Cardiac muscle cell (in vitro differentiated cells and primary cell): ENCODE data around the gene RASA4. TPM values are rescaled to one million over a fixed set of nuclear protein-coding genes. Genes with fewer than 3 reads are reported as not detected.
"Not testable (repeated sequence)": the region's sequence is repeated elsewhere in the genome, so short reads cannot be mapped to it uniquely, and the experiment has no call there.

Source experiments
- DNase-seq, 2 donors: peaks; one replicate each; pipeline versions ENCODE4 v3.0.0 to v3.0.0-alpha.2; 2010 to 2017; ENCODE audit warnings: low read depth in 1 of 2, low spot score in 1 of 2
- H3K27ac ChIP-seq: fragments of 200-600 bp; sonication (generic); 2 replicates; pipeline ENCODE4 v1.5.1; 2016
- H3K27me3 ChIP-seq: fragments of 200-600 bp; sonication (generic); 2 replicates; pipeline ENCODE4 v1.6.0; 2016; ENCODE audit warnings: control low read depth
- H3K36me3 ChIP-seq: fragments of 200-600 bp; sonication (generic); 2 replicates; pipeline ENCODE4 v1.5.1; 2016; ENCODE audit warnings: control low read depth
- H3K4me1 ChIP-seq: fragments of 200-600 bp; sonication (generic); 2 replicates; pipeline ENCODE4 v1.8.1; 2017; ENCODE audit warnings: low read depth, mild to moderate bottlenecking, mixed run types
- H3K4me3 ChIP-seq: fragments of 200-600 bp; sonication (generic); 2 replicates; pipeline ENCODE4 v1.5.1; 2016; ENCODE audit warnings: mild to moderate bottlenecking
- H3K9me3 ChIP-seq: fragments of 200-600 bp; sonication (generic); 2 replicates; pipeline ENCODE4 v1.5.1; 2017; ENCODE audit warnings: low read depth, mild to moderate bottlenecking, control low read depth
- polyA plus RNA-seq: library from polyadenylated mRNA; unstranded; fragments of >200 nt; fragmentation: Nextera tagmentation; extraction: Ambion mirVana; gene quantifications from 2 replicates; pipeline ENCODE4 v1.2.1, GENCODE V29; 2016
- total RNA-seq: library from RNA; depleted of rRNA; stranded (reverse); fragments of >200 nt; gene quantifications from 2 replicates; pipeline ENCODE4 v1.2.3, GENCODE V29; 2016

The RASA4 gene
- 11.7 and 37.1 TPM in 2 replicates for total RNA-seq
- 15.1 and 53.1 TPM in 2 replicates for polyA plus RNA-seq

DNA sequence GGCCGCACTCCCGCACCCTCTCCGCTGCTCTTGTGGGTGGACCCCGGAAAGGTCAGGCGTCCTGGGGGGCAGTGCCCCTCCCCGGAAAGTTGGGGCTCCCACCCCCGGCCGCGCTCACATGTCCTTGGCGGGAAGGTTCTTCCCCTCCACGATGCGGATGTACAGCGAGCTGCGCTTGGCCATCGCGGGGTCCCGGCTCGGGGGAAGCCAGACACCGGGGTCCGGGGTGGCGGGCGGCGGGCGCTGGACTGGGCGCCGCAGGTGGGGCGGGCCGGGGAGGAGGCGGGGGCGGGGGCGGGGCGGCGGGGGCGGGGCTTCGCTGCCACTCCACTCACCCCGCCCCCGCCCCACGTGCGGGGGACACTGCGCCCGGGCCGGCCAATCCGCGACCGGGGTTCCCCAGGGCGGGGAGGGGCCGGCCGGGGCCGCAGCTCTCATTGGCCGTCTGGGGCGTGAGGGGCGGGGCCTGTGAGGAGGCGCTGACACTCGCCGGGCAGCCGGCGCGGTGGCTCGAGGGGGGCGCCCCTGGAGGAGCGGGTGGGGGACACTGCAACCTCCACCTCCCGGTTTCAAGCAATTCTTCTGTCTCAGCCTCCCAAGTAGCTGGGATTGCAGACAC is at the start of gene RASA4:
Gene RASA4 (minus strand): TSS at position 250 of the 619 bp plus-strand sequence. CDS start 67 bp downstream, at position 183.
- not testable (repeated sequence) for H3K4me1 ChIP-seq, H3K9me3 ChIP-seq, H3K36me3 ChIP-seq, H3K27ac ChIP-seq, H3K27me3 ChIP-seq
- peak in 1 of 2 donors; percentile 67 for DNase-seq
- peak within 1 kb of the TSS; percentile 45 for H3K4me3 ChIP-seq

DNA sequence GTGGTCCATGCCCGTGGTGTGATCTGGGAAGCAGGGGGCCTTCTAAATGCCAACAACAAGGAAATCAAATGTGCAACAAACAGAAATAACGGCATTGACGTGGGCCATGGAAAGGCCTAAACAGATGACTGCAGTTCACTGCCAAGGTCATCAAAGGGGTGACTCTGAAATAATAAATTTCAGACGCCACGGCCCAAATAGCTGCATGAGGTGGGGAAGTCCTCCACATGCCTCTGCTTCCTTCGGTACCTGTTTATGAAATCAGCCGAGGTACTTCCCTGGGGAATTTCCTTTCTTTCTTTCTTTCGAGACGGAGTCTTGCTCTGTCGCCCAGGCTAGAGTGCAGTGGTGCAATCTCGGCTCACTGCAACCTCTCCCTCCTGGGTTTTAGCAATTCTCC is 48.2 kb upstream of the RASA4 start:
- not testable (repeated sequence) for H3K4me1 ChIP-seq, H3K4me3 ChIP-seq, DNase-seq, H3K27ac ChIP-seq, H3K27me3 ChIP-seq, H3K36me3 ChIP-seq, H3K9me3 ChIP-seq

DNA sequence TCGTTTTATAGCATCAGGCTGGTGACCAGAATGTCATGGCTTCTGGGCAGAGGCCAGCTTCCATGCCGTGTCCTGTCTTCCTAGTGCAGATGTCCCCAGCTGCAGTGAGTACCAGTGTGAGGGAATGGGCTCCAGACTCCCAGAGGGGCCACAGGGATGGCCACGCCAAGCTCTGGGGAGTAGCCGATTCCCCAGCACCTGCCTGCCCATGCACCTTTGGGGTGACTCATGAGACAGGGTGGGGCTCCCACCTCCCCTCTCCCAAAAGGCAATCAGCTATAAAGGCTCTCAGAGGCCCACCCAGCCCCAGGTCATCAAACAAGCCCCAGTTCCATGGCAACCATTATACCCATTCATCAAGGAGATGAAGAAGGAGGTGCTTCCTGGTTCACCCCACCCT is 33.4 kb upstream of the RASA4 start, which contains the start of gene SPDYE2B:
Gene SPDYE2B (plus strand): TSS at position 396 of the 400 bp plus-strand sequence. CDS start 2,030 bp downstream, outside the sequence.
- H3K27me3 ChIP-seq, H3K36me3 ChIP-seq, H3K9me3 ChIP-seq, H3K4me3 ChIP-seq, H3K27ac ChIP-seq, H3K4me1 ChIP-seq, DNase-seq: not testable (repeated sequence)

DNA sequence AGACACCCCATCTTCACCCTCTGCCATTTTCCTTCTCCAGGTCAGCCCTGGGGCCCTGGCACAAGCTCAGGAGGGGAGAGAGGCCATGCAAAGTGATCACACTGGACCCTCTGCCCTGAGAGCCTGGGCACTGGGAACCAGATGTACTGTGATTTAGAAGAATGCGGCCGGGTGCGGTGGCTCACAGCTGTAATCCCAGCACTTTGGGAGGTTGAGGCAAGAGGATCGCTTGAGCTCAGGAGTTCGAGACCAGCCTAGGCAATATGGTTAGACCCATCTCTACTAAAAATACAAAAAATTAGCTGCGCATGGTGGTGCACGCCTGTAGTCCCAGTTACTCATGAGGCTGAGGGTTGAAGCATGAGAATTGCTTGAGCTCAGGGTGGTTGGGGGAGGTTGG is 31.3 kb upstream of the RASA4 start:
- not testable (repeated sequence) for H3K9me3 ChIP-seq, H3K4me1 ChIP-seq, DNase-seq, H3K27me3 ChIP-seq, H3K4me3 ChIP-seq, H3K27ac ChIP-seq, H3K36me3 ChIP-seq

DNA sequence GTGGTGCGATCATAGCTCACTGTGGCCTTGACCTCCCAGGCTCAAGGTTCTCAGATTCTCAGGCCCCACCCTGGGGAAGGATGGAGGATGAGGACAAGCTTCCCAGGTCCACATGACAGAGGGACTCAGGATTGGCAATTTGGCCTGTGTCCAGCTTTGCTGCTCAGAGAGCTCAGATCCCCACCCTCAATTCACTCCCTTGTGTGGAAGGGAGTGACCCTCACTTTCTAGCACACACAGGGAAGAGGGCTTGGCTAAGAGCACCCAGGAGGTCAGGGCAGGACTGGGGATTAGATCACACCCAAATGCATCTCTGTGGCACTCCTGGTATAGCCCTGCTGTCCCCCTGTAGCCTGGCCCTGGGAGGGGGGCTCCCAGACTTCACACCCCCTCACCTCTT is 26.8 kb upstream of the RASA4 start:
- not testable (repeated sequence) for H3K36me3 ChIP-seq, H3K9me3 ChIP-seq, H3K27me3 ChIP-seq, H3K27ac ChIP-seq, H3K4me1 ChIP-seq, H3K4me3 ChIP-seq, DNase-seq

DNA sequence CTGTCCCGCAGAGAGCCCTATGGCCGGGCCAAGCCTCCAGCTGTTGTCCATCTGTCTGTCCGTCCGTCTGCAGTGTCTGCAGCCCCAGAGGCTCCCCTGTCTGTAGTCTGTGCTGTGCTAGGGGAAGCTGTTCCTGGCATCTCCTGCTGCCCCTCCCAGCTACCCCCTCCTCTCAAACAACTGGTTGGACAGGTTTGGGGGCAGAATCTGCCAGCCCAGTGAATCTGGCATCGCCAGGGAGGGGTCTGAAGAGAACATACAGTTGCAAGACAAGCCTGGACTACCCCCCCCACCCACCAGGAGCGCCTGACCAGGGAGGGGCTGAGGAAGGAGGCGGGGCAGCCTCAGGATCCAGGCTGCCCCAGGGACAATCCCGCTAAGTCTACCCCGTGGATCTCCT is 26.1 kb upstream of the RASA4 start, which contains the start of gene UPK3BL1:
Gene UPK3BL1 (minus strand): TSS at position 101 of the 400 bp plus-strand sequence. CDS start 50 bp downstream, at position 51.
- H3K27ac ChIP-seq, H3K4me3 ChIP-seq: not testable (repeated sequence)

DNA sequence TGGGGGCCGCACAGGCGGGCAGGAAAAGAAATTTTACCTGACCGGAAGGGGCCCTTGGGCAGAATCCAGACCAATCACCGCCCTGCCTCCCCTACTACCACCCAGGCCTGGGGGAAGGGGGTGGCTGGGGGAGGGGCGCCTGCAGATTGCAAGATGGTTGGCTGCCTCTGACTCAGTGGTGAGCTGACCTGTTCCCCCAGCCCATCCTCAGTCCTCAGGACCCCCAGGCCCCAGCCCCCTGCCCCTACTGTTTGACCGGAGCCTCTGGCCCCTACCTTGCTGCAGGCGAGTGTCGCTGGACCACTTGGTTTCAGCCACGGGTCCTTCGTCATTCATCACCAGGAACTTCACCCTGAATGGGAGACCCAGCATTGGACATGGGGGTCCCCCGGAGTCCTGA is 22.3 kb upstream of the RASA4 start:
- H3K27me3 ChIP-seq, DNase-seq, H3K27ac ChIP-seq, H3K4me1 ChIP-seq, H3K9me3 ChIP-seq, H3K36me3 ChIP-seq, H3K4me3 ChIP-seq: not testable (repeated sequence)

More for the DNA sequence above, 26.1 kb upstream of the RASA4 start, which contains the start of gene UPK3BL1:
- not testable (repeated sequence) for DNase-seq, H3K4me1 ChIP-seq, H3K27me3 ChIP-seq, H3K36me3 ChIP-seq, H3K9me3 ChIP-seq

DNA sequence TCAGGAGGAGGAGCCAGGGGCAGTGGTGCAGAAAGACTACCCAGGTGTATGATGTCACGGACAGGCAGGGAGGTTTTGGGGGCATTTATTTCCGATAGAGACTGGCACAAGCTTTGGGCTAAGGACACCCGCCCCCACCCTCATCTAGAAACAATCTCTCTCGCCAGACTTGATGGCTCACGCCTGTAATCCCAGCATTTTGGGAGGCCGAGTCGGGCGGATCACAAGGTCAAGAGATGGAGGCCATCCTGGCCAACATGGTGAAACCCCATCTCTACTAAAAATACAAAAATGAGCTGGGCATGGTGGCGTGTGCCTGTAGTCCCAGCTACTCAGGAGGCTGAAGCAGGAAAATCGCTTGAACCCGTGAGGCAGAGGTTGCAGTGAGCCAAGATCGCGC is 20.4 kb upstream of the RASA4 start:
- H3K9me3 ChIP-seq, H3K36me3 ChIP-seq, H3K4me1 ChIP-seq, H3K27ac ChIP-seq, H3K27me3 ChIP-seq, H3K4me3 ChIP-seq, DNase-seq: not testable (repeated sequence)

DNA sequence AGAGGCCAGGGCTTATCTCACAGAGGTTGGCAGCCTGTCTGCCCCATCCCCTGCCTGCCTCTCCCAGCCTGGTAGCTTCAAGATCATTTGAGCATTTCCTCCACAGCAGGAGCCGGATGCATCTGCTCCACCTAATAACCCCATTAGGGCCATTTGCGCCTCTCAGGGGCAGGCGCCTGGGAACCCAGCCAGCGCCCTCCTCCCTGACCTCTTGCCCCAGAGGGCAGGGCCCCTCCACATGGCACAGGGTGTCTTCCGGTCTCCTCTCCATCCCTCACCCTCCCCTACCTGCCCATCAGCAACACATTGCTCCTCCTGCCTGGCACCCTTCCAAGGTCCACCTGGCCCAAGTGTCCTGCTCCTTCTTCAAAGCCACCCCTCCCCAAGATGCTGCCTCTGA is 18.8 kb upstream of the RASA4 start:
- not testable (repeated sequence) for H3K9me3 ChIP-seq, H3K36me3 ChIP-seq, DNase-seq, H3K27me3 ChIP-seq, H3K4me1 ChIP-seq, H3K27ac ChIP-seq, H3K4me3 ChIP-seq

DNA sequence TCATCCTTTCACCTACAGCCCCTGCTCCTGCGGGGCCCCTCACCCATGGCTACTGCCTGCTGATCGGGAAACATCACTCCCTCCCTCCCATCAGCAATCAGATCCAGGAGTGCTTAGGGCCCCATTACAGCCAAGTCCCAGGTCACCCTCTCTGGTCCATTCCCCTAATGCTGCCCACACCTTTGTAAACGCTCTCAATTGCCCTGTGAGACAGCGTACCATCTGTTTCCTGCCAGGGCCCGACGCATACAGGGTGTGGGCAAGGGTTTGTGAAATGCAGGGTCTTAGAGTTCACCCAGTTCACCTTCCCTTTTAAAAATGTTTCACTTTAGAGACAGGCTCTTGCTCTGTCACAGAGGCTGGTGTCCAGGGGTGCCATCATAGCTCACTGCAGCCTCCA is 17.7 kb upstream of the RASA4 start:
- not testable (repeated sequence) for DNase-seq, H3K4me3 ChIP-seq, H3K9me3 ChIP-seq, H3K4me1 ChIP-seq, H3K27me3 ChIP-seq, H3K36me3 ChIP-seq, H3K27ac ChIP-seq

DNA sequence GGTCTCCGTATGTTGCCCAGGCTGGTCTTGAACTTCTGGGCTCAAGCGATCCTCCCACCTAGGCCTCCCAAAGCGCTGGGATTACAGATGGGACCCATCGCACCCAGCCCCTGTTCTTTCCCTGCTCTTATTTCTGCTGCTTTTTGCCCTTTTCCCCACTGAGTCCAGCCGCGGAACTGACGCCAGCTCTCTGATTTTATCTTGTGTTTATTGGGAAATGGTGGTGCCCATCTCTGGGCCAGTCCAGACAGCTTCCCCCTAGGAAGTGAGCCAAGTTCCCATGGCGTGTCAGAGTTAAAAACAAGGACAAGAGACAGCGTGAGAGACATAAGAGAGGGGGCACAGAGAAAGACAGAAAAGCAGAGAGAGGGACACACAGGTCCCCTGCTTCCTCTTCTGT is 14.1 kb upstream of the RASA4 start:
- not testable (repeated sequence) for H3K4me3 ChIP-seq, H3K4me1 ChIP-seq, H3K27me3 ChIP-seq, DNase-seq, H3K27ac ChIP-seq, H3K9me3 ChIP-seq, H3K36me3 ChIP-seq

DNA sequence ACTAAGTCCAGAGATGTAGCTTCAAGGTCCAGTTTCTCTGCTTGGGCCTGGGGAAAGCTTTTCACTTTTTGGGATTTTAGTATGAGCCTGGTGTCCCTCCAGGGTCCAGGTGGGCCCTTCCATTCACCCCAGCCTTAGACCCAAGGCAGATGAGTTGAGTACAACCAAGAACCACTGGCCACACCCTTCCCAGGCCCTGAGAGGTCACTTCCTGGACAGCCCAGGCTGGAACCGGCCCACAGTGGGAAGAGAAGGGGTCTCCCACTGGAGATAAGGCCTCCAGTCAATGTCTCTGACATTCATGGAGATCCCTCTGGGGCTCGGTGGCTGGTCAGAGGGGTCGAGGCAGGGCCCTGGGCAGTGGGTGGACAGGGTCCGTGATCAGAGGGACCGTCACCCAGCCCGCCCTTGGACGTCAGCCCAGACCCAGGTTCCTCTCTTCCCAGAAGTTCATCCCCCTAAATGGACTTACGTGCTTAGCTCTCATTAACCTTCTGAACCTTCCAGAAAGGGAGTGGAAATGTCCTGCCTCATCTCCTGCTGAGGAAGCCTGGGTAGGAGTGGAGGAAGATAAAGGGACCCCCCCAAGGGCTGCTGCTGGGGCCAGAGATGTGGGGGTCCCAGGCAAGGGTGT is 10.8 kb upstream of the RASA4 start:
- H3K27me3 ChIP-seq, DNase-seq, H3K36me3 ChIP-seq, H3K9me3 ChIP-seq, H3K4me1 ChIP-seq, H3K4me3 ChIP-seq, H3K27ac ChIP-seq: not testable (repeated sequence)

DNA sequence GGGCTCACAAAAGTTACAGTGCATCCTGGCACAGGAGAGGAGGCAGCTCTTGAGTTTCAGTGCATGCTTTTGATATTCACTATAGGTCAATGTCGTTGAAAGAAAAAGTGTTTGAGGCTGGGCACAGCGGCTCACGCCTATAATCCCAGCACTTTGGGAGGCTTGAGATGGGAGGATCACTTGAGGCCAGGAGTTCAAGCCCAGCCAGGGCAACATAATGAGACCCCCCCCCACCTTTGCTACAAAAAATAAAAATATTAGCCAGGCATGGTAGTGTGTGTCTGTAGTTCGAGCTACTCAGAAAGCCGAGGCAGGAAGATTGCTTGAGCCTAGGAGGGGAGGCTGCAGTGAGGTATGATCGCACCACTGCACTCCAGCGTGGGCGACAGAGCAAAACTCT is 1.6 kb upstream of the RASA4 start:
- H3K36me3 ChIP-seq, H3K27me3 ChIP-seq, DNase-seq, H3K27ac ChIP-seq, H3K4me3 ChIP-seq, H3K4me1 ChIP-seq, H3K9me3 ChIP-seq: not testable (repeated sequence)

DNA sequence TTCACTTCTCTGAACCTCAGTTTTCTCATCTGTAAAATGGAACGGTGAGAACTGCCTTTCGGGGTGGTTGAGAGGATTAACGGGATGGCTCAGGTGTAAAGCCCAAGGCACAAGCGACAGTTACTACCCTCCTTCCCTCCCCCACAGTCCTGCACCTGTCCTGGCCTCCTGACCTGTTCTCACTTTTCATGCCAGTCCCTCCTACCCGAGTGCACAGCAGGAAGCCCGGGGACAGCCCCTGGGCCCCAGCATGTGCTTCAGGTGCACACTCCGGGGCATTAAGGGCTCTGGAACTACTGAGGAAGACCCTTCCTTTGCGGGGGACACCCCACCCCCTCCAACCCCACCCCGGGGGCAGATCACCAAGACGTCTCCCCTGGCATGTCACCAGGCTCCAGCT is 626 bp downstream of the RASA4 start:
- not testable (repeated sequence) for DNase-seq, H3K27ac ChIP-seq, H3K4me3 ChIP-seq, H3K9me3 ChIP-seq, H3K4me1 ChIP-seq, H3K27me3 ChIP-seq, H3K36me3 ChIP-seq
